Liver (tissue), 3 donors: ENCODE measurements around the gene RAG1.

Experiments used
- GABPA ChIP-seq, 2 donors: IDR thresholded peaks in 1 of 2; conservative IDR thresholded peaks in 1 of 2; 2 replicates each; pipeline ENCODE4 v1.6.1; 2016; ENCODE audit warnings: antibody characterized with exemption in 2 of 2, mild to moderate bottlenecking in 1 of 2, moderate library complexity in 1 of 2
- JUND ChIP-seq, 2 donors: IDR thresholded peaks; 2 replicates each; pipeline ENCODE4 v1.6.1; 2016; ENCODE audit warnings: antibody characterized with exemption in 2 of 2
- RAD21 ChIP-seq, 2 donors: IDR thresholded peaks; 2 replicates each; pipeline ENCODE4 v1.6.1; 2016; ENCODE audit warnings: antibody characterized with exemption in 2 of 2, mild to moderate bottlenecking in 2 of 2
- SP1 ChIP-seq: IDR thresholded peaks from 2 replicates; pipeline ENCODE4 v1.6.1; 2018; ENCODE audit warnings: antibody characterized with exemption, mild to moderate bottlenecking
- TAF1 ChIP-seq: conservative IDR thresholded peaks from 2 replicates; pipeline ENCODE4 v1.6.1; 2016; ENCODE audit warnings: antibody characterized with exemption, mild to moderate bottlenecking
- TF ChIP-seq, protein P1 (sequence below): fragments of 150-350 bp; IDR thresholded peaks from 2 replicates; pipeline ENCODE4 v1.5.1; 2017; ENCODE audit warnings: improper control_type of control experiment, low read depth, low read length; ENCODE audit not compliant: missing input control
- donor health status: healthy.
- donor health status: healthy.

DNA sequence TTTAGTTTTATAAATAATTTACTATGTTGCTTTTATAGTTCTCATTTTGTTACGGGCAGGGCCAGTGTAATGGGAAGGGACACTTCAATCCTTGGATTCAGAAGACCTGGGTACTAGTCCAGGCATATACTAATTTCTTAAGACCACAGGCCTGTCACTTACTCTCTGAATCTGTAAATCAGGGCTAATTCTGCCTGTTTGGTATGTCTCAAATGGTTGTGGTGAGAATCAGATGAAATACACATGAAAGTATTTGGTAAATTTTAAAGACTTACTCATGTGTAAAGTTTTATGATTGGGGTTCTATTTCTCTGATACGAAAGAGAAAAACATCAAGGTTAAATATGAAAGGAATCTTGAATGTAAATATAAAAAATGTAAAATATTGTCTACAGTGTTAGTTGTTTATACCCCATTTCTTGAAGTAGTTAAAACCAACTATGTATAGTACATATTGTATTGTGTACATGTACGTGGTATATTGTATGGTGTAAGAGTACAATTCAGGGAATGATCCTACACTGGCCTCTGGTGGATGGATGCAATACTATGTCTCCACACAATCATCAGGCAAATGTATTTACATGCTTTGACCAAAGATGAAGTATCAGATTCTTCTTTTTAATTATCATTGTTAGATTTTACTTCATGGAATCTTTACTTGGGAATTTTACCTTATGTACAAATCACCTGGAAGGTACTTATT is 54.8 kb downstream of the RAG1 start:
- TF ChIP-seq SP1, result no peak
- TF ChIP-seq JUND (IDR thresholded peaks at IDR 0.05), result no peak
- TF ChIP-seq TAF1, result no peak
- TF ChIP-seq, protein P1, sequence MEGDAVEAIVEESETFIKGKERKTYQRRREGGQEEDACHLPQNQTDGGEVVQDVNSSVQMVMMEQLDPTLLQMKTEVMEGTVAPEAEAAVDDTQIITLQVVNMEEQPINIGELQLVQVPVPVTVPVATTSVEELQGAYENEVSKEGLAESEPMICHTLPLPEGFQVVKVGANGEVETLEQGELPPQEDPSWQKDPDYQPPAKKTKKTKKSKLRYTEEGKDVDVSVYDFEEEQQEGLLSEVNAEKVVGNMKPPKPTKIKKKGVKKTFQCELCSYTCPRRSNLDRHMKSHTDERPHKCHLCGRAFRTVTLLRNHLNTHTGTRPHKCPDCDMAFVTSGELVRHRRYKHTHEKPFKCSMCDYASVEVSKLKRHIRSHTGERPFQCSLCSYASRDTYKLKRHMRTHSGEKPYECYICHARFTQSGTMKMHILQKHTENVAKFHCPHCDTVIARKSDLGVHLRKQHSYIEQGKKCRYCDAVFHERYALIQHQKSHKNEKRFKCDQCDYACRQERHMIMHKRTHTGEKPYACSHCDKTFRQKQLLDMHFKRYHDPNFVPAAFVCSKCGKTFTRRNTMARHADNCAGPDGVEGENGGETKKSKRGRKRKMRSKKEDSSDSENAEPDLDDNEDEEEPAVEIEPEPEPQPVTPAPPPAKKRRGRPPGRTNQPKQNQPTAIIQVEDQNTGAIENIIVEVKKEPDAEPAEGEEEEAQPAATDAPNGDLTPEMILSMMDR, result peak; percentile 40
- TF ChIP-seq RAD21 (IDR thresholded peaks at IDR 0.05), result peak; percentile 66 to 70
- TF ChIP-seq GABPA (IDR thresholded peaks at IDR 0.05 in 1 of 2, conservative IDR thresholded peaks at IDR 0.05 in 1 of 2), result no peak
